Measurements from ENCODE around the gene ATP2B2.
A peak's percentile ranks its signal among the peaks of the same experiment; 100 is the strongest.
"Not testable (repeated sequence)": the region's sequence is repeated elsewhere in the genome, so short reads cannot be mapped to it uniquely, and the experiment has no call there.

The ATP2B2 gene

DNA sequence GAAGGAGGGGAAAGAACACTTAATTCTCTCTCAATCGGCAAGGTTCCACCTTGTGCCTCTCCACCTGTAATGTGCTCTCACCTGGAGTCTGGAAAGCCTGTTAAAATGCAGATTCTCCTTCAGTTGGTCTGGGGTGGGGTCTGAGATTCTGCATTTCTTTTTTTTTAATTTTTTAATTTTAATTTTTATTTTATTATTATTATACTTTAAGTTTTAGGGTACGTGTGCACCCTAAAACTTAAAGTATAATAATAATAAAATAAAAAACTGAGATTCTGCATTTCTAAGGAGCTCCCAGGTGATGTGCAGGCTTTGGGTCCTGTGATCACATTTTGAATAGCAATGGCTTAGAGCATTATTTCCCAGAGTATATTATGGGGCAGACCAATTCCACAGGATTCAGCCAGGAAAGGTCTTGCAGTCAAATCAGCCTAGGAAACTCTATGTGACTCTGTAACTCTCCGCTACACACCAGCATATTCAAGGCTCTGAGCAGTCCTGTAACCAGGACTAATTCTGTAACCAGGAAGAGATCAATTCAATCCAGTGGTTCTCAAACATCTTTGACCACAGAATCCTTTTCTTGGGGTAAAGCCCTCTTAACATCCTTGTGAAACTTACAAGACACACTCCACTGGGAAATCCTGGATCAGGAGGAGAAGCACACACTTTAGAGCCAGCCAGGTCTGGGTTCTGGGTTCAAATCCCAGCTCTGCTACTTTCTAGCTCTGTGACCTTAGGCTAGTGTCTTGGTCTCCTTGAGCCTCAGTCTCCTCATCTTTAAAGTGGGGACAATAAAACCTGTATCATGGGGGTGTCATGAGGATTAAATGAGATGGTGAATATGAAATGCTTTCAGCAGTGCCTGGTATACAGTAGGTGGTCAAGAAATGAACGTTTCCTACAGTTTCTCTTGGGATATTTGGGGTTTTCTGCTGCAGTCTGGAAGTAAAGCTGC is 122.2 kb downstream of the ATP2B2 start:
- DNase-seq (ENCODE audit: low read depth), result no peak

- DNase-seq (ENCODE audit: low read depth), result not testable (repeated sequence)
Measured at GRCh38 chr3:10382445-10382844, 122.9 kb downstream of the ATP2B2 start.

DNA sequence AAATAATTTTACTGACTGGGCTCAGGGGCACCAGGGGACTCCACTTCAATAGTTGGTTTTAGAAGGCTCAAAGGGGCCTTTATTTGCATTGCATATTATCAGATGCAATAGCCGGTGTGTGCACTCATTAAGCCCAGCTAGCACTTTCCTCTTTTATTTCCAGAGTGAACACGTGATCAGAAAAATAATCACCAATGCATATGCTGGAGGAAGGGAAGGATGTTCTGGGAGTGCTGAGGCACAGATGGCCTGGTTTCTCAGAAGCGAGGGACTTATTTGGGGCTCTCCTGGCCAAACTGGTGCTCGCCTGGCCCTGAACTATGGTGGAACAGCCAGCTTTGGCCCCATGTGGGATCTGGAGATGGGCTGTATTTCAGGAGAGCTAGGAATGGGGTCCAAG is 124.0 kb downstream of the ATP2B2 start:
- no peak for DNase-seq (ENCODE audit: low read depth)

DNA sequence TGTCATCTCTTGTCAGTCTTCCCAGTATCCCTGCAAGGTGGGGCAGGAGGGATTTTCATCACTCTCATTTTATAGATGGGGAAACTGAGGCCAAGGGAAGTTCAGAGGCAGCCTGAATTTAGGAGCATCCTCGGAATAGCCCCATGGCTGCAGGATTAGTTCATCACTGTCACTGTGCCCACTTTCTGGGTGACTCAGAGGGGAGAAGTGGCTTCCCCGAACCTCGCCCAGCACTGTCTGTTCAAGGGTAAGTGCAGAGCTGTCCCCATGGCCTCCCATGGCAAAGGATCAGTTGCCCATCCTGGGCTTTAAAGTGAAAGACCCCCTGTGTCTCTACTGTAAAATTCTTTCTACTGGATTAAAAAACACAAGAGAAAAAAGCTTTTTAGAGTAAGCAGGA is 124.5 kb downstream of the ATP2B2 start:
- no peak for DNase-seq (ENCODE audit: low read depth)

GRCh38 chr3:10379961-10380360 is 125.4 kb downstream of the ATP2B2 start:
- no peak for DNase-seq (ENCODE audit: low read depth)

- no peak for DNase-seq (ENCODE audit: low read depth)
Measured at GRCh38 chr3:10379161-10379560, 126.2 kb downstream of the ATP2B2 start.

- DNase-seq (ENCODE audit: low read depth), result no peak
Measured at GRCh38 chr3:10378742-10379141, 126.6 kb downstream of the ATP2B2 start.

DNA sequence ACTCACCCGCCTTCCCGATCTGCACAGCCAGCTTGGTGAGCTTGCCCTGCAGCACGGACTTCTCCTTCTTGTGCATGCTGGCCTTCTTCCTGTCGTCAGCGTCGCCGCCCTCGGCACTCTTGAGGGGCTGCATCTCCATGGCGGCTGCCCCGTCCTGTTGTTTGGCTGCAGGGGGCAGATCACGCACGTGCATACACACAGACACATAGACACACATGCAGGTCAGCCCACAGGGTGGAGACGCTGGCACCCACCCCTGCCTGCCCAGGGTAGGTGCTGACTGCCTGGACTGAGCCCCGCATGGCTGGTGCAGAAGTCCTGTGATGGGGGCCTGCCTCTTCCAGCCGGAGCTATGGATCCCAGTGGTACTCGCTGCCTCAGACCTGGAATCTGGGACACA is 127.1 kb downstream of the ATP2B2 start:
- DNase-seq (ENCODE audit: low read depth), result no peak

DNA sequence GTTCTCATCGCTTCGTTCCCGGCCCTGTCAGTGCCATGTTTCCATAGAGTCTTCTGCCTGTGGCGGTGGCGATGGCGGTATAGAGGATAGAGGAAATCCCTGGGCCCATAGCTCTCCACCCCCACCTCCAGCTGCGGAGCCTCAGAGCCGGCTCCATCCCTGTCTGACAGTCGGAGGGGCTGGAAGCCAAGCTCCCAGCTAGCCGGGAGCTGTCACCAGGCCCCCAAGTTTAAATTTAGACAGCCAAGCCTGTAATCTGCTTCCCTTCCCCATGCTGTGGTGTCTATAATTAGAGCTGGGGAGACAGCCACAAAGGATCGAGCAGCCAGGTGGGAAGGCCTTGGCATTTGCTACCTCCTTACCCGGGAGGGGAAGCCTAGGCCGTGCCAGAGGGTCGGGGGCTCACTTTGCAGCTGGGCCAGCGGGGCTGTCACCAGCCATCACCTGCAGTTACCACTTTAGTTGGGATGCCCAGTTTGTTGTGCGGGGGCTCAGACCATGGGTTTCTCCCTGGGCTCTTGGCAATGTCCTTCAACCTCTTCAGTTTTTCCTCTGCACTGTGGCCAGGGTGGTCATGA is 128.1 kb downstream of the ATP2B2 start:
- DNase-seq (ENCODE audit: low read depth), result no peak

GRCh38 chr3:10376353-10376752 is 129.0 kb downstream of the ATP2B2 start:
- DNase-seq (ENCODE audit: low read depth), result no peak

GRCh38 chr3:10375296-10376053 is 129.9 kb downstream of the ATP2B2 start:
- DNase-seq (ENCODE audit: low read depth), result no peak

GRCh38 chr3:10374311-10374710 is 131.1 kb downstream of the ATP2B2 start:
- DNase-seq (ENCODE audit: low read depth), result no peak

GRCh38 chr3:10373686-10374261 is 131.6 kb downstream of the ATP2B2 start:
- no peak for DNase-seq (ENCODE audit: low read depth)

GRCh38 chr3:10371789-10372188 is 133.6 kb downstream of the ATP2B2 start:
- no peak for DNase-seq (ENCODE audit: low read depth)

DNA sequence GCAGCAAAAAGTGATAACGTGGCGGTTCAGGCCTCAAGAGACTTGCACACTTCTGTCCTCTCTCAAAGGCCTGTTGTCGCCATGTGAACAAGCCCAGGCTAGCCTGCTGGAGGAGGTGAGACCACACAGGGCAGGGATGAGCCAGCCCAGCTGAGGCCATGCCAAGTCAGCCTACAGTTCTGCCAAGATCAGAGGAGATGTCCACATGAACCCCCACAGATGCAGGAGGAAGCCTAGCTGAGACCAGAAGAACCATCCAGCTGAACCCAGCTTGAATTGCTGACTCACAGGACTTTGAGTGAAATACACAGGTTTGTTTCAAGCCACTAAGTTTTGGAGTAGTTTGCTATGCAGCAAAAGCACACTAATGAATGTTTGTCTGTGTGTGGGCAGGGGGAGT is 134.2 kb downstream of the ATP2B2 start:
- no peak for DNase-seq (ENCODE audit: low read depth)

- no peak for DNase-seq (ENCODE audit: low read depth)
Measured at GRCh38 chr3:10370429-10370828, 135.0 kb downstream of the ATP2B2 start.

GRCh38 chr3:10368512-10368911 is 136.9 kb downstream of the ATP2B2 start:
- no peak for DNase-seq (ENCODE audit: low read depth)

- DNase-seq (ENCODE audit: low read depth), result no peak
Measured at GRCh38 chr3:10367506-10367905, 137.9 kb downstream of the ATP2B2 start.

GRCh38 chr3:10366651-10367101 is 138.7 kb downstream of the ATP2B2 start:
- peak; percentile 87 for DNase-seq (ENCODE audit: low read depth)

DNA sequence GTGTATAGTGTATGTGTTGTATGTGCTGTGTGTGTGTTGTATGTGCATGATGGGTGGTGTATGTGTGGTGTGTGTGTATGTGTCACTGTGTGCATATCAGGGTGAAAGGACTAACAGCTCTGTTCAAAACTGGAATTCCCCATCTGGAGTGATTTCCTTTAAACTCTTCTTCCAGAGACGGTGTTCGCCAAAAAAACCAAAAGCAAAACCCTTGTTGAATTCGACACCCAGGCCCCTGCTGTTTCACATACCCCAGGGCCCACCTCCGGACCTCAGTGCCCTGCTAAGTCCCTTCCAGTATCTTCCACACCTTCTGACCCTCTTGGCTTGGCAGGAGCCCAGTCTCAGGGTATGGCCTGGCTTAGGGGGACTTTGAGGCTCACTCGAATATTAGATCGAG is 139.6 kb downstream of the ATP2B2 start:
- DNase-seq (ENCODE audit: low read depth), result no peak

DNA sequence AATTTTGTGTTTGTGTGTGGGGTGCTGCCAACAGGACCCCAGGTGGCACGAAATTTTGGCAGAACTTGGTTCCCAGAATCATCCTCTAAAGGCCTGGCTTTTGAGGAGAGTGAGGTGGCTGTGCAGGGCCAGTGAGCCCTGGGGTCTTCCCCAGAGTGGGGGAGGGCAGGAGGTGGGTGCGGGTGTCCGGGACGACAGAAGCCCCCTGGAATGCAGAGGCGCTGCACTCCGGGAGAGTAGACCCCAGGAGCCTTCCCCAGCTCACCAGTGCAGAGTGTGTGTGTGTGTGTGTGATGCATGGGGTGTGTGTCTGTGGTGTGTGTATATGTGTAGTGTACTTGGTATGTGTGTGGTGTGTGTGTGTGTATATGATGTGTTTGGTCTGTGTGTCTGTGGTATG is 140.1 kb downstream of the ATP2B2 start:
- no peak for DNase-seq (ENCODE audit: low read depth)

DNA sequence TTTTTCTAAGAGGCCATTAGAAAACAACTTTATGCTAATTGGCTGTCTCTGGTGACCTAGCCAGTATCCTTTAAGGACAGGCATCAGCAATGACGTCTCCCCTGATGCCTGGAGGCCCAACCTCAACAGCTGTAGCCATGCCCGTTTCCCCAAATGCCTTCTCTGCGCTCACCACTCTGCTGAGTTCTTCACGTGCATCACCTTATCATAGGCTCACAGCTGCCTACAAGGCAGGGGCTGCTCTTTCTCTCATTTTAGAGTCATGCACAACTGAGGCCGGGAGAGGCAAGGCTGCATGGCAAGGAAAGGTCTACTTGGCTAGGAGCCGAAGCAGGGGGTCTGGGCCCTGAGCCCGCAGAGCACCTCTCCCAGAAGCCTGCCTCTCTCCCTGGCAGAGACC is 140.6 kb downstream of the ATP2B2 start:
- DNase-seq (ENCODE audit: low read depth), result no peak

Data from HS-5 (cell line).